Measurements from ENCODE around the gene DNLZ. TPM values are rescaled to one million over a fixed set of nuclear protein-coding genes. Genes with fewer than 3 reads are reported as not detected.

Gene DNLZ
- total RNA-seq, 1 experiment from 2014 or later: 9.1 TPM

GRCh38 chr9:136338511-136338910 is 25.0 kb downstream of the DNLZ start:
- Histone ChIP-seq H3K9me2 (ENCODE audit: insufficient read depth) (no peaks in the 10 kb centered on the region), H3K4me1 (replicated peaks; ENCODE audit: insufficient read depth) (no peaks in the 10 kb centered on the region), H3K4me2 (no peak overlapping the region), H3K79me2 (ENCODE audit: low read depth) (no peaks in the 10 kb centered on the region), H3K9me3 (ENCODE audit: insufficient read depth, low read depth) (no peaks in the 10 kb centered on the region), H3K27me3 (ENCODE audit: insufficient read depth, low read depth) (no peaks in the 10 kb centered on the region), H3K27ac (no peak overlapping the region), H3F3A (ENCODE audit: insufficient read depth, low read depth) (no peaks in the 10 kb centered on the region), H3K4me3 (no peak overlapping the region), H2AFZ (no peak overlapping the region), H4K20me1 (ENCODE audit: insufficient read depth) (no peaks in the 10 kb centered on the region), H3K36me3 (ENCODE audit: low read depth) (no peaks in the 10 kb centered on the region)
- no TSS peak for BruUV-seq (replicated peaks)
- intact Hi-C loops (cut with micrococcal nuclease; ENCODE audit: unreplicated experiment): loop anchor here (2.0 kb wide), 1 partner anchor 34 kb away; the partner anchor contains the start of gene CARD9
- no peak for DNase-seq
- TF ChIP-seq EZH2 (IDR thresholded peaks at IDR 0.05; ENCODE audit: low read depth) (no peak), CTCF (conservative IDR thresholded peaks at IDR 0.05) (no peak)
- CTCF ChIA-PET: interaction anchor here (0.9 kb wide), 1 partner anchor 25 kb away, joined by 5 read pairs; no protein-coding TSS in a partner anchor
- POLR2A ChIA-PET (ENCODE audit: unreplicated experiment): no interaction called here

GRCh38 chr9:136337416-136338395 is 25.8 kb downstream of the DNLZ start:
- no peak overlapping the region for H3K27ac ChIP-seq
- ChIA-PET CTCF (interaction anchor here (0.6 to 1.1 kb wide), 3 partner anchors 8 to 1559 kb away, joined by 3 to 5 read pairs (median 4); no protein-coding TSS in a partner anchor), POLR2A (ENCODE audit: unreplicated experiment) (interaction anchor here (0.6 kb wide), 1 partner anchor 9 kb away, joined by 4 read pairs; no protein-coding TSS in a partner anchor)
- no peak overlapping the region for H2AFZ ChIP-seq
- H4K20me1 ChIP-seq (ENCODE audit: insufficient read depth): no peaks in the 10 kb centered on the region
- no peaks in the 10 kb centered on the region for H3K79me2 ChIP-seq (ENCODE audit: low read depth)
- no peaks in the 10 kb centered on the region for H3K9me2 ChIP-seq (ENCODE audit: insufficient read depth)
- H3F3A ChIP-seq (ENCODE audit: insufficient read depth, low read depth): no peaks in the 10 kb centered on the region
- H3K36me3 ChIP-seq (ENCODE audit: low read depth): no peaks in the 10 kb centered on the region
- intact Hi-C loops (cut with micrococcal nuclease; ENCODE audit: unreplicated experiment): loop anchor here (2.0 kb wide), 1 partner anchor 35 kb away; the partner anchor contains the start of gene CARD9
- H3K27me3 ChIP-seq (ENCODE audit: insufficient read depth, low read depth): no peaks in the 10 kb centered on the region
- H3K9me3 ChIP-seq (ENCODE audit: insufficient read depth, low read depth): no peaks in the 10 kb centered on the region
- BruUV-seq (replicated peaks): no TSS peak
- no peak for DNase-seq
- TF ChIP-seq CTCF (conservative IDR thresholded peaks at IDR 0.05) (no peak), EZH2 (IDR thresholded peaks at IDR 0.05; ENCODE audit: low read depth) (no peak)
- no peak overlapping the region for H3K4me3 ChIP-seq
- no peaks in the 10 kb centered on the region for H3K4me1 ChIP-seq (replicated peaks; ENCODE audit: insufficient read depth)
- no peak overlapping the region for H3K4me2 ChIP-seq

- Histone ChIP-seq H3K27me3 (ENCODE audit: insufficient read depth, low read depth) (no peaks in the 10 kb centered on the region), H3K9me2 (ENCODE audit: insufficient read depth) (no peaks in the 10 kb centered on the region), H3K4me2 (no peak overlapping the region), H3K4me1 (replicated peaks; ENCODE audit: insufficient read depth) (no peaks in the 10 kb centered on the region), H3F3A (ENCODE audit: insufficient read depth, low read depth) (no peaks in the 10 kb centered on the region), H3K4me3 (no peak overlapping the region), H4K20me1 (ENCODE audit: insufficient read depth) (no peaks in the 10 kb centered on the region), H3K79me2 (ENCODE audit: low read depth) (no peaks in the 10 kb centered on the region), H2AFZ (no peak overlapping the region), H3K27ac (no peak overlapping the region), H3K36me3 (ENCODE audit: low read depth) (no peaks in the 10 kb centered on the region), H3K9me3 (ENCODE audit: insufficient read depth, low read depth) (no peaks in the 10 kb centered on the region)
- TF ChIP-seq EZH2 (IDR thresholded peaks at IDR 0.05; ENCODE audit: low read depth) (no peak), CTCF (conservative IDR thresholded peaks at IDR 0.05) (no peak)
- no TSS peak for BruUV-seq (replicated peaks)
- ChIA-PET CTCF (interaction anchor here (0.6 to 1.1 kb wide), 2 partner anchors 9 to 1558 kb away, joined by 3 to 4 read pairs; no protein-coding TSS in a partner anchor), POLR2A (ENCODE audit: unreplicated experiment) (interaction anchor here (0.6 kb wide), 1 partner anchor 10 kb away, joined by 4 read pairs; no protein-coding TSS in a partner anchor)
- DNase-seq: no peak
- intact Hi-C loops (cut with micrococcal nuclease; ENCODE audit: unreplicated experiment): no loop called here
Observed at GRCh38 chr9:136336881-136337280, 26.7 kb downstream of the DNLZ start.
